ENCODE measurements around the gene PRELID2.

DNA sequence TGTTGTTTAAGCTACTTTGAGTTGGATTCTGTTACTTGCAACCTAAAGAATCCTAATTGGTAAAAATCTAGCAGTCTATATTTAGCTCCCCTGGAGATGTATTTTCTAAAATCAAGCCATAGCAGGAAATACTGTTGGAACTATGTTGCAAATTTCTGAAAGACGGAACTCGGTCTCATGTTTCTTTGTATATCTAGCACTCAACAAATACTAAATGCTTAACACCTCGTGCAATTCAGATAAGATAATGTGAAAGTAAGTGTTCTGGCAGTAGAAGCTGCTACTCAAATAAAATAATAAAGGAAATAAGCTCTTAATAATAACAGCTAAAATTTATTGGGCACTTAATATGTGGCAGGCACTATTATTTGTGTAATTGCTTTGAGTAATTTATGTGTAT, 10.9 kb upstream of the PRELID2 start:
- no peak for TF ChIP-seq EZH2 (IDR thresholded peaks at IDR 0.05; ENCODE audit: borderline replicate concordance, low read depth, low read length, severe bottlenecking)
- TF ChIP-seq GATA2 (IDR thresholded peaks at IDR 0.05; ENCODE audit: insufficient read depth, insufficient read length, low read depth, low read length): no peak
- TF ChIP-seq, protein P1, sequence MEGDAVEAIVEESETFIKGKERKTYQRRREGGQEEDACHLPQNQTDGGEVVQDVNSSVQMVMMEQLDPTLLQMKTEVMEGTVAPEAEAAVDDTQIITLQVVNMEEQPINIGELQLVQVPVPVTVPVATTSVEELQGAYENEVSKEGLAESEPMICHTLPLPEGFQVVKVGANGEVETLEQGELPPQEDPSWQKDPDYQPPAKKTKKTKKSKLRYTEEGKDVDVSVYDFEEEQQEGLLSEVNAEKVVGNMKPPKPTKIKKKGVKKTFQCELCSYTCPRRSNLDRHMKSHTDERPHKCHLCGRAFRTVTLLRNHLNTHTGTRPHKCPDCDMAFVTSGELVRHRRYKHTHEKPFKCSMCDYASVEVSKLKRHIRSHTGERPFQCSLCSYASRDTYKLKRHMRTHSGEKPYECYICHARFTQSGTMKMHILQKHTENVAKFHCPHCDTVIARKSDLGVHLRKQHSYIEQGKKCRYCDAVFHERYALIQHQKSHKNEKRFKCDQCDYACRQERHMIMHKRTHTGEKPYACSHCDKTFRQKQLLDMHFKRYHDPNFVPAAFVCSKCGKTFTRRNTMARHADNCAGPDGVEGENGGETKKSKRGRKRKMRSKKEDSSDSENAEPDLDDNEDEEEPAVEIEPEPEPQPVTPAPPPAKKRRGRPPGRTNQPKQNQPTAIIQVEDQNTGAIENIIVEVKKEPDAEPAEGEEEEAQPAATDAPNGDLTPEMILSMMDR (IDR thresholded peaks at IDR 0.05; ENCODE audit: extremely low read depth in 1 of 2, insufficient read depth in 1 of 2, low read depth in 1 of 2, low read length in 2 of 2): no peak
- no peak for TF ChIP-seq POLR2A (IDR thresholded peaks at IDR 0.05; ENCODE audit: low read depth, low read length)
- TF ChIP-seq, protein P2, sequence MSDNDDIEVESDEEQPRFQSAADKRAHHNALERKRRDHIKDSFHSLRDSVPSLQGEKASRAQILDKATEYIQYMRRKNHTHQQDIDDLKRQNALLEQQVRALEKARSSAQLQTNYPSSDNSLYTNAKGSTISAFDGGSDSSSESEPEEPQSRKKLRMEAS (IDR thresholded peaks at IDR 0.05; ENCODE audit: insufficient read depth, insufficient read length): no peak
- no peak for TF ChIP-seq JUN (IDR thresholded peaks at IDR 0.05; ENCODE audit: borderline replicate concordance, insufficient read depth, insufficient read length, low read depth)
- no peak for TF ChIP-seq FOS (IDR thresholded peaks at IDR 0.05; ENCODE audit: borderline replicate concordance, insufficient read depth, low read length)
- TF ChIP-seq POLR2AphosphoS5 (IDR thresholded peaks at IDR 0.05; ENCODE audit: insufficient read depth, low read depth, low read length): no peak
